ENCODE measurements around the gene ZFPM1. TPM values are rescaled to one million over a fixed set of nuclear protein-coding genes. Genes with fewer than 3 reads are reported as not detected.

ZFPM1 gene
- total RNA-seq (10 to 100 TPM in 1 of 9 donors, 1 to 10 TPM in 6, under 1 TPM in 2; 0.69 to 10.2 (median 3.4) TPM), polyA plus RNA-seq (10 to 100 TPM in 1 of 3 donors, 1 to 10 TPM in 1, under 1 TPM in 1; 0.37 to 23.8 (median 7.0) TPM)
- long read RNA-seq, donor 1, result 0 reads
- long read RNA-seq, donor 2, result 0 reads
- long read RNA-seq, donor 3, result 0 reads
- long read RNA-seq, donor 4, partial matches to known transcripts, result 0 of 3 reads
- long read RNA-seq, donor 4, other reads (novel, unspliced or antisense), result 3 of 3 reads
- long read RNA-seq, donor 5, partial matches to known transcripts, result 17 of 18 reads
- long read RNA-seq, donor 5, other reads (novel, unspliced or antisense), result 0 of 18 reads
- long read RNA-seq, donor 6, partial matches to known transcripts, result 0 of 2 reads
- long read RNA-seq, donor 6, other reads (novel, unspliced or antisense), result 2 of 2 reads
- long read RNA-seq, donor 7, result 0 reads
- long read RNA-seq, donor 8, result 0 reads
- long read RNA-seq, donor 9, result 0 reads
- long read RNA-seq, donor 10, full-length matches to known transcripts, result 2 of 2 reads
- long read RNA-seq, donor 10, partial matches to known transcripts, result 0 of 2 reads
- long read RNA-seq, donor 10, other reads (novel, unspliced or antisense), result 0 of 2 reads

DNA sequence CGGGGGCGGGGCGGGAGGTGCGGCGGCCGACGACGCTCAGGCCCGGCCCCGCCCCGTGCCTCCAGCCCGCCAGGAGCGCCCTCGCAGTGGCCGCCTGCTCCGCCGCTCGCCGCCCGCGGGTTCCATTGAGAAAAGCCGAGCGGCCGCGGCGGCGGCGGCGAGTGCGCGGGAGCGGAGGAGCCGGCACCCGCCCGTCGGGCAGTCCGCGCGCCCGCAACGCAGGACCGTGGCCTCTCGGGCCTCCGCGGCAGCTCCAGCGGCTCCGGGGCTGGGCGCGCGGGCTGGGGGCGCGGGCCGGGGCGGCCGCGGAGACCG is at the start of gene ZFPM1:
TSS of gene ZFPM1 (plus strand) at position 64 of the 315 bp plus-strand sequence. CDS start 359 bp downstream, outside the sequence.
- no peaks in the 10 kb centered on the region for H3K27me3 ChIP-seq
- peak within 1 kb of the TSS in 2 of 4 donors; percentile 48 to 88 for H3K4me3 ChIP-seq
- TF ChIP-seq CTCF (IDR thresholded peaks at IDR 0.05) (no peak), POLR2A (IDR thresholded peaks at IDR 0.05) (peak; percentile 69 to 72)
- peaks cover 18 to 41% of the 10 kb centered on the region in 2 donors for H3K4me1 ChIP-seq (replicated peaks in 1 of 2)
- intact Hi-C loops (cut with DNase I), result no loop called here
- H3K27ac ChIP-seq, result peak within 1 kb of the TSS in 2 of 5 donors; percentile 83 to 87
- no peaks in the 10 kb centered on the region for H3K9me3 ChIP-seq (replicated peaks in 1 of 3)
- DNase-seq, result no peak
- H3K36me3 ChIP-seq (replicated peaks in 1 of 2), result no peaks in the 10 kb centered on the region
- WGBS, 4 donors, result 1 to 6% methylated on average over 3 to 51 of the region's 57 CpGs; no CpG with 5 or more reads in 2 of the 4 donors

DNA sequence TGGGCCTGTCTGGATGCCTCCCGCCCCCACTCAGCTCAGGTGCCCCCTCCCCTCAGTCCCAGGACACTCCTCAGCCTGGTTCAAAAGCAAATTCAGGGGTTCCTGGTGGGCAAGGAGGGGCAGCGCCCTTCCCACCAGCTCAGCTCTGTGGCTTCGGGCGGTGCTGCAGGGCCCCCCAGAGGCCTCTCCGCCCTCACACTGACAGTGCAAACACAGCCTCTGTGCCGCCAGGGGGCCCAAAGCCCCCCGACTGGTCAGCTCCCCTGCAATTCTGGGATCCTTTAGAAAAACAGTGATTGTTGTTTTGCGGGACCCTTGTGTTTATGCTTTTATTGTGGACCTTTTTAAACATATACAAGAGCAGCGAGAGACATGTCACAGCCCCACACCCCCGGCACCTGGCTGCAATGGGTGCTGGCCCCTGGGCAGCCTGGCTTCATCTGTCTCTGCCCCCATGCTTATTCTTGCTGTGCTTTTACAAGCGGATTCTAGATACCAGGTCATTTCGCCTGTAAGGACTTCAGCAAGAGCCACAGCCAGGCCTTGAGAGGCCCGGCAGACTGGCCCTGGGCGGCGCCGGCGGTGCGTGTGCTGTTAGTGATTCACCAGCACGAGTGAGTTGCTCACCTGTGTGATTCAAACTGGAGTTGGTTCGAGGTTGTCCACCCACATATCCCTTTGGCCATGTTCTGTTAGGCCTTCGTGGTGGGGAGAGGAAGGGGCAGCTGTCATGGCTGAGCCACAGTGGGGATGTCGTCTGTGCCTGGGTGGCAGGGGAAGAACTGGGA is 49.1 kb upstream of the ZFPM1 start:
- 72 to 79% (median 76%) methylated on average over 19 to 22 of the region's 22 CpGs for WGBS, 4 donors
- Histone ChIP-seq H3K27me3 (no peaks in the 10 kb centered on the region), H3K4me1 (replicated peaks in 1 of 2) (no peaks in the 10 kb centered on the region), H3K9me3 (replicated peaks in 1 of 3) (no peaks in the 10 kb centered on the region), H3K27ac (no peak overlapping the region), H3K4me3 (no peak overlapping the region), H3K36me3 (replicated peaks in 1 of 2) (no peaks in the 10 kb centered on the region)
- peak in 3 of 7 donors; percentile 27 to 48 (median 36) for DNase-seq
- no peak for TF ChIP-seq POLR2A (IDR thresholded peaks at IDR 0.05)
- intact Hi-C loops (cut with DNase I), result no loop called here

GRCh38 chr16:88404769-88405168 is 48.3 kb upstream of the ZFPM1 start:
- intact Hi-C loops (cut with DNase I), result no loop called here

More at GRCh38 chr16:88404769-88405168, 48.3 kb upstream of the ZFPM1 start:
- Histone ChIP-seq H3K9me3 (replicated peaks in 1 of 3) (no peaks in the 10 kb centered on the region), H3K4me3 (no peak overlapping the region), H3K4me1 (replicated peaks in 1 of 2) (no peaks in the 10 kb centered on the region), H3K27ac (no peak overlapping the region), H3K36me3 (replicated peaks in 1 of 2) (no peaks in the 10 kb centered on the region), H3K27me3 (no peaks in the 10 kb centered on the region)
- TF ChIP-seq CTCF (IDR thresholded peaks at IDR 0.05) (no peak), POLR2A (IDR thresholded peaks at IDR 0.05) (no peak)
- no peak for DNase-seq
- 80 to 90% (median 88%) methylated on average over 4 to 6 of the region's 6 CpGs; no CpG with 5 or more reads in 1 of the 4 donors for WGBS, 4 donors
